HG02981 (cell line): ENCODE measurements around the gene CALHM5.
A peak's percentile ranks its signal among the peaks of the same experiment; 100 is the strongest.

Source experiments
- ATAC-seq: cut with Tn5 transposase; IDR thresholded peaks from one replicate; pipeline ENCODE4 v1.9.1; 2021; ENCODE audit warnings: mild to moderate bottlenecking, moderate library complexity; ENCODE audit not compliant: unreplicated experiment

The CALHM5 gene

DNA sequence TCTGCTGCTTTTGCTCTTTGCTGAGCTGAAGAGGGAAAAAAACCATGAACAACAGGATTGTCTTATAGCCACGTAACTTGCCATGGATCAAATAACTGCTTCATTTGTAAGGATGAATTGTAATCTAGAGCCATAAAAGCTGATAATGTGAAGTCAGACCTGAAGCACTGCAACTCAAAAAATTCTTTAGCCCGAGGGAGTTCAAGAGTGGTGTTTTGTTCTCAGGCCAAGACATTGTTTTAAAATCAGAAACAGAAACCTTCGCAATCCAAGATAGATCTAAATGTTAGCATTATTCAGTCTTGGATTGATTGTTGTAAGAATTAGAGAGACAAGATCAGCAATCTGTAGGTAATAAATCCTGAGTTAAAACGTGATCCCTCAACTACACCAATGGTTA, 34.2 kb downstream of the CALHM5 start, which contains the start of gene TRAPPC3L:
TRAPPC3L (minus strand) TSS at position 34 of the 400 bp plus-strand sequence. CDS start 170 bp downstream, outside the sequence.
- no peak for ATAC-seq

- ATAC-seq = no peak
These were observed 35.9 kb downstream of the CALHM5 start for GRCh38 chr6:116547358-116547757.

- no peak for ATAC-seq
These were observed 39.4 kb downstream of the CALHM5 start for GRCh38 chr6:116550796-116551195.

GRCh38 chr6:116553451-116553850, 42.0 kb downstream of the CALHM5 start, which contains the start of gene CALHM4:
Gene CALHM4, plus strand, starts transcription at chr6:116553751. Its CDS starts 43 bp downstream, at chr6:116553794.
- ATAC-seq = no peak

GRCh38 chr6:116556065-116556464, 44.6 kb downstream of the CALHM5 start:
- no peak for ATAC-seq

DNA sequence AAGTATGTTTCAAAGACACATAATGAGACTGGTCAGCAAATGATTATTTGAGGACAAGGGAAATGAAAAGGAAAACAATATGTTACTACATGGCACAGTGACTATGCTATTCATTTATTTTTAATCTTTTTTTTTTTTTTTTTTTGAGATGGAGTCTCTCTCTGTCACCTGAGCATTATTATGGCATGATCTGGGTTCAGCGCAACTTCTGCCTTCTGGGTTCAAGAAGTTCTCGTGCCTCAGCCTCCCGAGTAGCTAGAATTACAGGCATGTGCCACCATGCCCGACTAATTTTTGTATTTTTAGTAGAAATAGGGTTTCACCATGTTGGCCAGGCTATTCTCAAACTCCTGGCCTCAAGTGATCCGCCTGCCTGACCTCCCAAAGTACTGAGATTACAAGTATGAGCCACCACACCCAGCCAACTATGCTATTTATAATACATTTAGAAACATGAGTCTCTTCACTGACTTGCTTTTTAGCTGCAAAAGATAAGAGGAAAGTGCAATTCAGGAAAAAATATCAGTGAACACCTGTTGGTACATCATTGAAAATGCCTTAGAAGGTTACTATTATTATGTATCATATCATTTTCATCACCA, 45.5 kb downstream of the CALHM5 start:
- no peak for ATAC-seq

GRCh38 chr6:116557893-116558292, 46.5 kb downstream of the CALHM5 start:
- no peak for ATAC-seq

DNA sequence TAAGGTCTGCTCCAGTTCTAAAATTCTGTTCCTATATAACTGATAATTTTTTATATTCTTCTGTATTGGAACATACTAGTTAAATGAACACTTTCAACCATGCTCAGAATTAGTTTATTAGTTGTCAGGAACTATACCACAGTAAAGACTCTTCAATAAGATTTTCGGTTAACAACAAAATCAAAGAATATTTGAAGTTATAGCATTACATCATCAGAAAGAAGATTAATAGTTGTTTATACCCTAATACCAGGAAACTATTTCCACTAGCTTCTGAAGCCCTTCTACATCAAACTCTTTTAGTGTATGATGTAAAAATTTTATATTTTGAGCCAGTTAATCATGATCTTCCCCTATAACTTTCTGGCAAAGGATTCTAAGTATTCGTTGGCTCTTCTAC, 48.7 kb downstream of the CALHM5 start:
- no peak for ATAC-seq

GRCh38 chr6:116561377-116562018, 50.1 kb downstream of the CALHM5 start:
- peak; percentile 53 for ATAC-seq

DNA sequence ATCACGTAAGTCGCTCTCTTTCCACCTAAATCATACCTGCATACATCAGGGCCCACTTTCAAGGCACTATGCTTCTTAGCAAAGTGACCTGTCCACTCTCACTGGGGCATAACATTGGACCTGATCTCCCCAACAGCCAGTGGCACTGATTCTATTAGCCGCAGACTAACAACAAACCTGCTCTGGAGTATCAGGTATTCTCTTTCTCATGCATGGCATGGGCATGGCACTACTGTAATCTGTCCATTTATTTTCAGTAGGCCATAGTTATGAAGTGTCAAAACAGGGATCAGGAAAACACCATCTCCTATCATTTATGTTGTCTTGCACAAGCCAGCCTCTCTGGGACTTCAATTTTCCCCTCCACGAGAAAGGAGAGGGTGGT, 50.6 kb downstream of the CALHM5 start:
- no peak for ATAC-seq

GRCh38 chr6:116562614-116563013, 51.2 kb downstream of the CALHM5 start:
- no peak for ATAC-seq

GRCh38 chr6:116563830-116564229, 52.4 kb downstream of the CALHM5 start:
- no peak for ATAC-seq

GRCh38 chr6:116564311-116564710, 52.9 kb downstream of the CALHM5 start:
- ATAC-seq = no peak

DNA sequence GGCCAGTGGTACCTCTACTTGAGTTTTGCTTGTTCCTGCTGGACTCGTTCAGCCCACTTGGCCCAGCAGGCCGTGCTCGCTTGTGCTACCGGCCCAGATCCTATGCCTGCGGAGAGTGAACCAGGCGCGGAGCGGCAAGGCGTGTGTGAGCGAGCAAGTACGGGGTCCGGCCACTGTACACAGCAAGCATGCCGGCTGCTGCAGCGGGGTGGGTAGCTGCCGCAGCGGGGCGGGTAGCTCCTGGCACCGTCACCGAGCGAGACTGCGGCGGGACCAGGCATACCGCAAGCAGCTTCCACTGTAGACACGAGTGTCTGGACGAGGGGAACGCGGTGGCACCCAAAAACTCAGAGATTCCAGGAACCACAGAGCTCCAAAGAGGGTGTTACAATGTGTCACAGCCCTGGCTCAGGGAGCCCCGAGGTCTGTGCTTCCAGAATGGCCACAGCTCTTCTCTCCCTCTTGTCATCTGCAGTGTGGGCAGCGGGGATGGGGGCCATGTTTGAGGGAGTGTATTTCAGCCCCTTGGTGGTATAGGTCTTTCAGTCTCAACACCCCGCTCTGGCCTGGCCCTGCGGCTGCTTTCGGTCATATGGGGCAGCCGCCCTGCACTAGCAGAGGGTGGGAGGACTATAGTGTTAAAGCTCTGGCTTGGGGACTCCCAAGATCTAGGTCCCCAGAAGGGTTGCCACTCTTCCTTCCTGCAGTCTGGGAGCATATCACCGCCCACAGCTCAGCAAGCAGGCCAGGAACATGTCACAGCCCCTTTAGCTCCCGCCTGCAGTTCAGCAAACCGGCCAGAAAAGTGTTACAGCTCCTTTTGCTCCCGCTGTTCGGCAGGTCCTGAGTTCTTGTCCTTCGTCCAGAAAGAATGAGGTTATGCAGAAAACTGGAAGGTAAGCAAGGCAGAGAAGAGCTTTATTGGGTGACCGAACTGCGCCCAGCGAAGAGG, 53.8 kb downstream of the CALHM5 start:
- no peak for ATAC-seq

DNA sequence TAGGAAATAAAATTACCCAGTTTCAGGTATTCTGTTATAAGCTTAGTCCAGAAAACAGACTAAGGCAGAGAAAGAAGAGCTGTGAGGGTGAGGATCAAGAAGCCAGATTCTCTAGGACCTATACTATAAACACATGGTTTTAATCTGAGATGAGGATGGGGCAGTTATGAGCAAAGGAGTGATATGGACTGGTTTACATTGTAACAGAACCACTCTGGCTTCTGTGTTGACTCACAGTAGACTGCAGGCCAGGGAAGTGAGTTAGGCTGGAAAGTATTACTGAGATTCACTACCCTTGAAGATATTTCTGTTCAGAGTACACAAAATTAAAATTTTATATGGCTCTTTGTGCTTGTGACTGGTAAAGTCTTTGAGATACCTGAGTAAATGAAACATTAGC, 56.7 kb downstream of the CALHM5 start:
- no peak for ATAC-seq

- no peak for ATAC-seq
These were observed 57.6 kb downstream of the CALHM5 start for GRCh38 chr6:116568821-116569755.

DNA sequence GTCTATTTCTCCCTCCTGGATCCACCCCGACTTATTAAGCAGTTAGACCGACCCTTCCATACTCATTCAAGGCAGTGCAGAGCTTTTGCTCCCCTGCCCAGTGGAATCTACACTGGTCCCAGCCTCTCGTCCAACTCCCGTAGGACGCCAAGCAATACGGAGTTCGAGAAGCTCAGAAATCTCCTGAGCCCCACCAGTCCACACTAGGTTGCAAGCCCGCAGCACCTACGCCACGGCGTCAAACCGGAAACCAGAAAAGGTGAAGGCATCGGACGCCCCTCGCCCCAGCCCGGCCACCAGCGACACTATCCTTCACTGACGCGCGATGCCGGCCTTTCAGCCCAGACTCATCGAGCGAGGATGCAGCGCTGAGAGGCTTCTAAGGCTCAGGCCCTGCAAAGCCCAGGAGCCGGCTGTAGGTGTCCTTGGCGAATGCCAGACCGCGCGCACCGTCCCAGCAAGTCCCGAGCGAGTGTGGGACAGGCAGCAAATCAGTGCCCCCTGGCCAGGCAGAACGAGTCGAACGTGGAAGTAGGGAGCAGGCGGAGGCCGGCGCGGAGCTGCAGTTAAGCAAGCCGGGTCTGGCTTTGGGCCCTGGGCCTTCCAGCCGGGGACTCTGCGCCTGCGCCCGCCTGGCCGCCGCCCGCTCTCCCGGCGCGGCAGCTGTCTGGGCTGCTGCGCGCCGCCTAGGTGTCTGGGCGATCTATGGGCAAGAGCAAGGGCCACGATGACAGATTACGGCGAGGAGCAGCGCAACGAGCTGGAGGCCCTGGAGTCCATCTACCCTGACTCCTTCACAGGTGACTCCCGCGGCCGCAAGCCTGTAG, 59.6 kb downstream of the CALHM5 start, which contains the start of gene RWDD1:
RWDD1 (plus strand) TSS at position 649 of the 827 bp plus-strand sequence; CDS start at position 728, 79 bp downstream.
- ATAC-seq = peak; percentile 92

- ATAC-seq = no peak
These were observed 60.2 kb downstream of the CALHM5 start for GRCh38 chr6:116571683-116572000.

GRCh38 chr6:116572162-116572561, 60.7 kb downstream of the CALHM5 start:
- no peak for ATAC-seq
